GM12874 (cell line): ENCODE data around the gene ZDHHC21.
A peak's percentile ranks its signal among the peaks of the same experiment; 100 is the strongest.

Source experiments
- CTCF ChIP-seq: IDR thresholded peaks from 2 replicates; pipeline ENCODE4 v1.5.1; 2011; ENCODE audit warnings: low read depth, mild to moderate bottlenecking, control low read depth, low read length, moderate library complexity; ENCODE audit not compliant: insufficient read depth

The ZDHHC21 gene

GRCh38 chr9:14633906-14634565, 59.2 kb downstream of the ZDHHC21 start:
- no peak for TF ChIP-seq CTCF

GRCh38 chr9:14633148-14633547, 60.1 kb downstream of the ZDHHC21 start:
- no peak for TF ChIP-seq CTCF

GRCh38 chr9:14627513-14627912, 65.7 kb downstream of the ZDHHC21 start:
- no peak for TF ChIP-seq CTCF

GRCh38 chr9:14618836-14619420, 74.3 kb downstream of the ZDHHC21 start:
- no peak for TF ChIP-seq CTCF

- TF ChIP-seq CTCF: peak; percentile 28; the same call in 1 of the 2 replicates
Measured at GRCh38 chr9:14616188-14616982, 76.8 kb downstream of the ZDHHC21 start.

- no peak for TF ChIP-seq CTCF
Measured at GRCh38 chr9:14608540-14608939, 84.7 kb downstream of the ZDHHC21 start.

GRCh38 chr9:14597171-14597799, 95.9 kb downstream of the ZDHHC21 start:
- TF ChIP-seq CTCF: no peak
